GM04503 (cell line): Measurements from ENCODE around the gene TAS2R41.
"Not testable (repeated sequence)": the region's sequence is repeated elsewhere in the genome, so short reads cannot be mapped to it uniquely, and the experiment has no call there.

ENCODE experiments used
- DNase-seq: peaks from one replicate; pipeline ENCODE4 v3.0.0-alpha.2; 2012; ENCODE audit warnings: low read depth

Gene TAS2R41

DNA sequence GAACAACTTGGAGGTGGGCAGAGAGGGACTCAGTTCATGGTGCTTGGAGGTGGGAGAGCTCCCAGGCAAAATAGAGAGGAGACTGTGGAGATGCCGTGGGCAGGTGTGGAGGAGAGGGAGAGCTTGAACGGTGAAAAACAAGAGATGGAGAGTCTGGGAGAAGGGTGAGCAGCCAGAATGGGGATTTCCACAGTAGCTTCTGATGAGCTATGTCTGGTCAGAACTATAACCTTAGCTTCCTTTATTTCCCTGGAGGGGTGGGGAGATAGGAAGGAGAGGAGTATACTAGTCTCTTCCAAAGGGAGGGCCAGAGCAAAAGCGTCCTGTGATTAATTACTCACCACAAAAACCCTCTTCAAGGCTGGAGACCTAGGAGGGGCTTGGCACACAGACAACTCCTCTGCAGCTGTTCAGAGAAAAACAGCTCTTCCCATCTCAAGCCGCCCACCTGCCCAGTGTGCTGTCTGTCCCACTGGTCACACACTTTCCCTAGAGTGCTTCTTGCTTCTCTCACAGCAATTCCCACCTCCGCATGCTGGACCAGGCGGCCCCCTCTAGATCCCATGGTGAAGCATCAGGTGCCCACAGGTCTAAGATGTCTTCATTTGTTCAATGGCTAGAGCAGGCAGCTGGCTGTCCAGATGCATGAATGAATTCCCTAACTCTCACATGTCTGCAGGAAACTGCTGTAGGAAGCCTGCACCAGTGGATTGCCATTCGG lies 41.9 kb downstream of the TAS2R41 start:
- no peak for DNase-seq

DNA sequence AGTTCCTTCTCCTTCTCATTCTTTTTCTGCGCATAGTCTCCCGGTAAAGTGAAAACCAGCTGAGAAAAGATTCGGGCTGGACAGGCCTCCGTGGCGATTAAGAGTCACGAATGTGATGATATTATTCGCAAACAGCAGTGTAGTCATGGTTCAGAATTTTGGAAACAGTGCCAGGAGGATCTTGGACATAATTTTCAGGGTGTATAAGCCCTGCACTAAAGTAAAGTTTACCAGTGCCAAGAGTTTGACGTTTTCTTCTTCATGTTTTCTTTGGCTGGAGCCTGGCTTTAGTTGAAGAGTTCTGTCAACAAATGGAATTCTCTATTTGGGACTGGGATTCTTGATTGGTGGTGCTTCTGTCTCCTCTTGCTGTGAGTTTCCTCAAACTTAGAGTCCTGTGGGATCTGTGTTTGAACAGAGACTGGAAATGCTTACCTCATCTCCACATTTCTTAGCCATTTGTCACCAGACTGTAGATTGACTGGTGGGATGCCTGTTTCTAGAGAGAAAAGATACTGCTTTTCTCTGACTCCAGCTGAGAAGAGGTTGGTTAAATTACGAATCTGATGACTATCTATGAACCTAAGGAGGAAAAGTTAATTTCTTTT lies 44.7 kb downstream of the TAS2R41 start:
- DNase-seq, result not testable (repeated sequence)
